Kidney tubule cell (primary cell): ENCODE results near the gene PHOX2B.

Experiments used
- DNase-seq: peaks from one replicate; pipeline ENCODE4 v3.0.0-alpha.2; 2018; ENCODE audit warnings: low spot score

The PHOX2B gene

GRCh38 chr4:41748571-41749475 lies at the start of gene PHOX2B:
TSS of gene PHOX2B (minus strand) at chr4:41748725. CDS start at chr4:41748610, 115 bp downstream.
- no peak for DNase-seq

- DNase-seq: peak; percentile 66
Observed at GRCh38 chr4:41797260-41797659, 48.7 kb upstream of the PHOX2B start.

GRCh38 chr4:41796545-41797210 lies 48.2 kb upstream of the PHOX2B start:
- peak; percentile 12 for DNase-seq

GRCh38 chr4:41795796-41796385 lies 47.4 kb upstream of the PHOX2B start:
- no peak for DNase-seq

GRCh38 chr4:41792166-41792565 lies 43.6 kb upstream of the PHOX2B start:
- no peak for DNase-seq

GRCh38 chr4:41791557-41791956 lies 43.0 kb upstream of the PHOX2B start:
- DNase-seq: no peak

GRCh38 chr4:41787931-41788330 lies 39.4 kb upstream of the PHOX2B start:
- no peak for DNase-seq

GRCh38 chr4:41785665-41786064 lies 37.1 kb upstream of the PHOX2B start:
- no peak for DNase-seq

- no peak for DNase-seq
Observed at GRCh38 chr4:41784191-41784979, 35.9 kb upstream of the PHOX2B start.

GRCh38 chr4:41776466-41776865 lies 27.9 kb upstream of the PHOX2B start:
- DNase-seq: no peak

GRCh38 chr4:41763729-41764128 lies 15.2 kb upstream of the PHOX2B start:
- DNase-seq: no peak

GRCh38 chr4:41758884-41759283 lies 10.4 kb upstream of the PHOX2B start:
- no peak for DNase-seq

GRCh38 chr4:41757521-41758156 lies 9.1 kb upstream of the PHOX2B start:
- peak; percentile 62 for DNase-seq

- DNase-seq: no peak
Observed at GRCh38 chr4:41753942-41754341, 5.4 kb upstream of the PHOX2B start.

GRCh38 chr4:41752081-41752836 lies 3.7 kb upstream of the PHOX2B start:
- no peak for DNase-seq

- no peak for DNase-seq
Observed at GRCh38 chr4:41751449-41752061, 3.0 kb upstream of the PHOX2B start.

- no peak for DNase-seq
Observed at GRCh38 chr4:41750626-41751448, 2.3 kb upstream of the PHOX2B start.

- DNase-seq: no peak
Observed at GRCh38 chr4:41750121-41750625, 1.6 kb upstream of the PHOX2B start.

- DNase-seq: no peak
Observed at GRCh38 chr4:41749631-41750039, 1.1 kb upstream of the PHOX2B start.
